Measurements from ENCODE around the gene OR11G2. TPM values are rescaled to one million over a fixed set of nuclear protein-coding genes. Genes with fewer than 3 reads are reported as not detected.
"Not testable (repeated sequence)": the region's sequence is repeated elsewhere in the genome, so short reads cannot be mapped to it uniquely, and the experiment has no call there.

Gene OR11G2
- total RNA-seq, 1 donor from 2014 or later: not detected

- DNase-seq (ENCODE audit: low spot score): no peak
Observed at GRCh38 chr14:20223410-20223809, 32.7 kb downstream of the OR11G2 start, which contains the start of gene OR11H6. Gene OR11H6 (plus strand): TSS chr14:20223710. CDS start chr14:20223710, 0 bp downstream.

- DNase-seq (ENCODE audit: low spot score): no peak
Observed at GRCh38 chr14:20228681-20229080, 38.0 kb downstream of the OR11G2 start, which contains the start of gene OR11H7. Gene OR11H7 (plus strand): TSS chr14:20228981.

- not testable (repeated sequence) for DNase-seq (ENCODE audit: low spot score)
Observed at GRCh38 chr14:20235415-20235814, 44.7 kb downstream of the OR11G2 start.

GRCh38 chr14:20247646-20248246, 57.0 kb downstream of the OR11G2 start:
- DNase-seq (ENCODE audit: low spot score): no peak

Other genes with a start within 250 kb of the OR11G2 start
- 8.4 TPM for gene OR4K15, start 215.3 kb upstream of the OR11G2 start, total RNA-seq (ENCODE audit: insufficient read depth, low replicate concordance)
- gene OR4Q2, start 188.7 kb upstream of the OR11G2 start, total RNA-seq (ENCODE audit: insufficient read depth, low replicate concordance): 1.4 TPM
- 5.1 TPM for gene OR4K14, start 171.6 kb upstream of the OR11G2 start, total RNA-seq (ENCODE audit: insufficient read depth, low replicate concordance)
- 3.4 TPM for gene OR4K13, start 154.9 kb upstream of the OR11G2 start, total RNA-seq (ENCODE audit: insufficient read depth, low replicate concordance)
- gene OR4L1, start 130.9 kb upstream of the OR11G2 start, total RNA-seq (ENCODE audit: insufficient read depth, low replicate concordance): not detected
- 5.1 TPM for gene OR4K17, start 80.2 kb upstream of the OR11G2 start, total RNA-seq (ENCODE audit: insufficient read depth, low replicate concordance)
- 4.6 TPM for gene OR4N5, start 52.1 kb upstream of the OR11G2 start, total RNA-seq (ENCODE audit: insufficient read depth, low replicate concordance)
- 1.2 TPM for gene OR11H6, start 32.8 kb downstream of the OR11G2 start, total RNA-seq (ENCODE audit: insufficient read depth, low replicate concordance)
- not detected for gene OR11H7, start 38.1 kb downstream of the OR11G2 start, total RNA-seq (ENCODE audit: insufficient read depth, low replicate concordance)
- gene OR11H4, start 48.4 kb downstream of the OR11G2 start, total RNA-seq (ENCODE audit: insufficient read depth, low replicate concordance): 0.96 TPM
- 28.4 TPM for gene TTC5, start 115.1 kb downstream of the OR11G2 start, total RNA-seq (ENCODE audit: insufficient read depth, low replicate concordance)
- gene CCNB1IP1, start 142.4 kb downstream of the OR11G2 start, total RNA-seq (ENCODE audit: insufficient read depth, low replicate concordance): 67.4 TPM
- 11.3 TPM for gene PARP2, start 152.7 kb downstream of the OR11G2 start, total RNA-seq (ENCODE audit: insufficient read depth, low replicate concordance)
- gene TEP1, start 222.6 kb downstream of the OR11G2 start, total RNA-seq (ENCODE audit: insufficient read depth, low replicate concordance): 13.2 TPM
- 6.3 TPM for gene KLHL33, start 245.3 kb downstream of the OR11G2 start, total RNA-seq (ENCODE audit: insufficient read depth, low replicate concordance)

Data from umbilical cord (tissue), 2 donors.